Measurements from ENCODE around the gene CDC23.
"Not testable (repeated sequence)": the region's sequence is repeated elsewhere in the genome, so short reads cannot be mapped to it uniquely, and the experiment has no call there.

CDC23 gene

DNA sequence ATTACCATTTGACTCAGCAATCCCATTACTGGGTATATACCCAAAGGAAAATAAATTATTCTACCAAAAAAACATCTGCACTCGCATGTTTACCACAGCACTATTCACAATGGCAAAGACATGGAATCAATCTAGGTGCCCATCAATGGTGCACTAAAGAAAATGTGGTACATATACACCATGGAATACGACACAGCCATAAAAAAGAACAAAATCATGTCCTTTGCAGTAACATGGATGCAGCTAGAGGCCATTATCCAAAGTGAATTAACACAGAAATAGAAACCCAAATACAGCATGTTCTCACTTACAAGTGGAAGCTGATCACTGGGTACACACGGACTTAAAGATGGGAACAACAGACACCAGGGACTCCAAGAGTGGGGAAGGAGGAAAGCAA is 2.1 kb downstream of the CDC23 start:
- DNase-seq, result no peak

DNA sequence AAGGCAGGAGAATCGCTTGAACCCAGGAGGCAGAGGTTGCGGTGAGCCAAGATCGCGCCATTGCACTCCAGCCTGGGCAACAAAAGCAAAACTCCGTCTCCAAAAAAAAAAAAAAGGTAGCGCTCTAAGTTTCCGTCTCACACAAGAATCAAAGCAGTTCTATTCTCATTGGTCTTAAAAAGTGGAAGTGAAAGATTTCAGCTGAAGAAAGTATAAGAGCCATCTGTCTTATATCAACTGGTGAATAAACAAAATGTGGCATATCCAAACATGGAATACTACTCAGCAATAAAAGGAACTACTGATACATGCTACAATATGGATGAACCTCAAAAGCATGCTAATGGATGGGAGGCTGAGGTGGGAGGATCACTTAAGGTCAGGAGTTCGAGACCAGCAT is 19.3 kb downstream of the CDC23 start:
- DNase-seq, result not testable (repeated sequence)

- no peak for DNase-seq
These were observed 20.3 kb downstream of the CDC23 start for GRCh38 chr5:138192826-138193225.

DNA sequence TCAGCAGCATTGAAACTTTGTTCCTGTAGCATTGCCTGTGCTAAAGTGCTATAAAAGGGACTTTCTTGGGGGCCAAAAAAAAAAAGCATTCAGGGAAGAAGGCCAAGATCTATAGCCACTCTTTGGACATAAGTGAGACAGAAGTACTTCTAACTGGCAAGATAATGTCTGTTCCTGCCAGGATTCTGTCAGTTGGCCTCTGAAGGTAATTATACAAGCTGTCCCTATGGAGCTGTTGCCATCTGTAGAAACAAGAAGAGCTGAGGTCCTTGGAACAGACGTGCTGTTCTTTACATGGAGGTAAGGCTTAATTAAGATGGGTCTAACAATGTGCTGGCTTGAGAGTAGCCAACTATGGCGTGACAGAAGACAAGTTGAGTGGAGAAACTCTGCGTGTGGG is 24.5 kb downstream of the CDC23 start:
- no peak for DNase-seq

DNA sequence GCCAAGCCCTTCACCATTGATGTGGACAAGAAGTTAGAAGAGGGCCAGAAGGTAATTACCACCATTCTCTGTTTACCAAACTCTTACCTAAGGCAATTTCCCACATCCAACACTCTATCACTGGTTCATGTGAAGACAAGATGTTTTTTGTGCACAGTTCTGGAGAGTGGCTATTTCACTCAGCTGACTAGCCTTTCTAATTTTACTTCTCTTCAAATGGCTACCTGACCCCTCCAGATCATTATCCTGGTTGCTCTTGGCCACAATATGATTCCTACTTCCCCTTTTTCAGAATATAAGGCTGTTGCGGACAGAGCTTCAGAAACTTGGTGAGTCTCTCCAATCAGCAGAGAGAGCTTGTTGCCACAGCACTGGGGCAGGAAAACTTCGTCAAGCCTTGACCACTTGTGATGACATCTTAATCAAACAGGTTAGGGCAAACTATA is 27.1 kb downstream of the CDC23 start:
- DNase-seq, result no peak

DNA sequence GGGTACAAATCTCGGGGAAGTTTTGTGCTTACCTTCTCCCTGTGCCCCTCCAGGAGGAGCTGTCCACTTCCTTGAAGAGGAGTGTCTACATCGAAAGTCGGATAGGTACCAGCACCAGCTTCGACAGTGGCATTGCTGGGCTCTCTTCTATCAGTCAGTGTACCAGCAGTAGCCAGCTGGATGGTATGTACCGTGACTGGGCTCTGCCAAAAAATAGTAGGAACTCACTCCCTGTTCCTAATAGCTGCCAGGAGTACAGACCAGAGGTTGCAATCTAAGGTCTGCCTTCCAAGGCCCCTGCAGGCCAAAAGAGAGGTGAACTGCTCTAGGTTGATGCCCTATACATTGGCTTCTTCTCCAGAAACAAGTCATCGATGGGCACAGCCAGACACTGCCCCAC is 30.3 kb downstream of the CDC23 start:
- no peak for DNase-seq

GRCh38 chr5:138180841-138181240 is 32.3 kb downstream of the CDC23 start:
- no peak for DNase-seq

GRCh38 chr5:138180183-138180782 is 32.8 kb downstream of the CDC23 start:
- no peak for DNase-seq

DNA sequence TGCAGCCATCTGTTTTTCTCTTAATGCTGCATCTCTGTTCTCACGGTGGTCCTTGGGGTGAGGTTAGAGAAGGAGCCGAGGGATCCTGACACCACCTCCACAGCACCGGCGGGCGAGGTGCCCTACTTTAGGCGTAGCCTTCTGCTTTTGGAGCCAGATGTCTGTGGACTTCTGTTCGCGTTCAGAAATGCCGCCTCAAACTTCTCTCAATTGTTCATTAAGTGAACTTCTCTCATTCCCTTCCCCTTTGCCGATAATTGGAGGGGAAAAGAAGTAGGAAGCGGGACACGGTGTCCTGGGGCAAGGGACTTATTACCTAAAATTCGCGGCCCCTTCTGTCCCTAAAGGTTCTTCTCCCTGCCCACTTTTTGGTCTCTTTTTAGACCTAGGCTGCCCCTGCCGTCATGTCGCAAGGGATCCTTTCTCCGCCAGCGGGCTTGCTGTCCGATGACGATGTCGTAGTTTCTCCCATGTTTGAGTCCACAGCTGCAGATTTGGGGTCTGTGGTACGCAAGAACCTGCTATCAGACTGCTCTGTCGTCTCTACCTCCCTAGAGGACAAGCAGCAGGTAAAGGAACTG is 33.8 kb downstream of the CDC23 start:
- no peak for DNase-seq

DNA sequence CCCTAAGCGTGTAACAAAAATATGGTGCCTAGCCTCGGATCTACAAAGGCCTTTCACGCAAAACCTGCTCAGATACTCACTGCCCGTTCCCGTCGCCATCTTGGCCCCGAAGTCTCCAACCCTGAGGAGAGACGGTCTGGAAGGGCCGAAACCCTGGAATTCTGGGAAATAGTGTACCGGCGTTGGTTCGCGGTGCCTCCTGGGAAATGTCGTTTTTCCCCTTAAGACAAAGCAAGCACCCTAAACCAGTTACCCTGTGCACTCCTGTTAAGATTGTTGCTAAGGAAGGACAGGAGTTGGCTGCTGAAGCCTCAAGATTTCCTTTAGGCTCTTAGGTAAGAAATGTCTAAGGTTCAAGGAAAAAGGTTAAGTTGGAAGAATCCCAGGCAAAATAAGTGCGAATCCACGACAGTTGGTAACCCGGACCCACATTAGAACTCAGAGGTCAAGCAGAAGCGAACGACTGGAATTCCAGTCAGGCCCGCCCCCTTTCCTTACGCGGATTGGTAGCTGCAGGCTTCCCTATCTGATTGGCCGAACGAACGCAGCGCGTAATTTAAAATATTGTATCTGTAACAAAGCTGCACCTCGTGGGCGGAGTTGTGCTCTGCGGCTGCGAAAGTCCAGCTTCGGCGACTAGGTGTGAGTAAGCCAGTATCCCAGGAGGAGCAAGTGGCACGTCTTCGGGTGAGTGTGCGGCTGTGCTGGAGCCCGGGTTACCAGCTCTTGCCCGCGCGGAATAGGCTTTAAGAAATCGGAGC is 34.4 kb downstream of the CDC23 start, which contains the start of the genes BRD8 and KIF20A:
TSS of gene BRD8 (minus strand) at position 115 of the 761 bp plus-strand sequence. CDS start at position 99, 16 bp downstream.
TSS of gene KIF20A (plus strand) at position 597 of the 761 bp plus-strand sequence. CDS start 569 bp downstream, outside the sequence.
- DNase-seq, result peak; percentile 96

DNA sequence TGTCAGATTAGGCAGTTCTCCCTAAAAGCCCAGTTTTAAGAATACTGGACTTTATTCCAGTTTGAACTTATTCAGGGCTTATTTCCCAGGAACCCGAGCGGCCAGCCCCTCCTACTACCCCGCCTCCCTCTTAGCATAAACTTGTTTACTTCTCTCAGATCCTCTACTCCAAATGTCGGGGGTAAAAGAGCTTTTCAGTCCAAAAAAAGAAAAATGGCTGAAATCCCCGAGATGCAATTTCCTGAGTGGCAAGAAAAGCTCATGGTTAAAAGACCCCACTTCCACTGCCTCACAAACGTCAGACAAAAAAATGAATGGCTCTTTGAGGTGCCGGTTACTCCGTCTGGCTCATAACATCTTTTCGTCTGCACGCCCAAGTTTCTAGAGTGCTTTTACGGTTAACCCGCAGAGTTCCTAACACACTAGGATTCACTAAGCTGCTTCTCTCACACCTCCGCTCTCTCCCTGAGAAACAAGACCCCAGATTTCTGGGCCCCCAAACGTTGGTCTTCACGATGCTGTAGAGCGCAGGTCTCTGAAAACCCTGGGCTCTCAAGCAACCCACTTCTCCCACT is 35.1 kb downstream of the CDC23 start:
- no peak for DNase-seq

GRCh38 chr5:138170299-138170698 is 42.8 kb downstream of the CDC23 start:
- no peak for DNase-seq

- DNase-seq, result no peak
These were observed 44.0 kb downstream of the CDC23 start for GRCh38 chr5:138169124-138169523.

DNA sequence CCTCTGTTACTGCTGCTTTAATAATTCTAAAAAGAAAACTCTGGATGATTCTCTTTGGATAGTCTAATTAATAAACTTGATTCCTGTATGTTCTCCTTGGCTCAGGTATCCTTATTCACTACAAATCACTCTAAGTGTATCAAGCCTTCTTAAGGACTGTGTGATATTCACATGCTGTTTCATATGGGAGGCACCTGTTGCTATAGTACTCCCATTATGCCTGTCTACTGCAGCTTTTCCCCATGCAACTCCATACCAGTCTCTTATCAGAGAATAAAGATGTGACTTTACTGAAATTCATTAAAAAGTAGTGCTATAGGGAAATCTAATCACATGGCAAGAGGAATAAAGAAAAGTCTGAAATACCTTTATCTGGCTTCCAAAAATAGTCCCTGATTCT is 49.4 kb downstream of the CDC23 start:
- no peak for DNase-seq

DNA sequence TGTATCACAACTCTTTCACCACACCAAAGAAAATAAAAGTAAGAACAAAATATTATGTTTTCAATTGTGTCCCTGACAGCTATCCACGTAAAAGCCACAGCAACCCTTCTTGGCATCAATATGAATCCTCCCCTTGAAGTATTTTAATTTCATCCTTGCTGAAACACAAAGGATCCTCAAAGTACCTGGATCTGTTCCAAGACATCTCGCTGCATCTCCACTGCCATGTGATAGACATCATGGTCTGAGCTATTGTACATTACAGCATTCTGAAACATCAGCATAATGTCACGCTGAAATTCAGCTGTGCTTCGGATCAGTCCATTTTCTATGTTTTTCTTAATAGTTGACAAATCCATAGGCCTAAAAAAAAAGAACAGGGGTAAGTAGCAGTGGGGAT is 52.4 kb downstream of the CDC23 start:
- no peak for DNase-seq

DNA sequence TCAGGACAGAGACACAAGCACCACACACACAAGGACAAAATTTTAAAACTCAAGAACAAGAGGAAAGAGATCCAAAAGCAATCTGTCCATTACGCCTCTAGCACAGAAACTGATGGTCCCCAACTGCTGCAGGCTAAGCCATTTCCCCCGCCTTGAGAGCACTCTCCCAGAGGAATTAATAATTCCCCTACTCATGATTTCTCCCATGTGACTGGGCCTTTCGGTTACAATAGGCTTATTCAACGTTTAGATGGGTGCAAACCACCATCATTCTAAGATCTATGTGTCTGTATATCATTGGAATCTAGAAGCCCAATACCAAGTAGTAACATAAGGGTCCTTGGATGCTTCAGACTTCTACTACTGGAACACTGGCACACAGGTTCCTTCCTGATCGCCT is 53.5 kb downstream of the CDC23 start:
- DNase-seq, result no peak

DNA sequence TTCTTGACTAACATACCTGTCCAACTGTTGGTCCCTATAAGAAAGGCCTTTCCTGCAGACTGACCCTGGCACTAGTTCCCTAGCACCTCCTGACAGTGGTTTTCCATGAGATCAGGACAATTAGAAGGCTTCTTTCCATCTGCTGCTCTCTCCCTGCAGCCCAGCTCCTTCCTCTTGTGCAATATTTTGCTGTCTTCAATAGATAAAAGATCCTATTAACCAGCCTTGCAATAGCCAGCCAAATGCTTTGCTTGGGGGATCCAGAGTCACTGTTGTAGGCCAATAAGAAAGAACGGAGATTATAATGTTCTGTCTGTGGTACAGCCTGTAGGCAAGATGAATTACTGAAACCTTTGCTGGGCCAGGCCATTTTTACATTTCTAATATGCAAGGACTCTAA is 55.5 kb downstream of the CDC23 start:
- no peak for DNase-seq

DNA sequence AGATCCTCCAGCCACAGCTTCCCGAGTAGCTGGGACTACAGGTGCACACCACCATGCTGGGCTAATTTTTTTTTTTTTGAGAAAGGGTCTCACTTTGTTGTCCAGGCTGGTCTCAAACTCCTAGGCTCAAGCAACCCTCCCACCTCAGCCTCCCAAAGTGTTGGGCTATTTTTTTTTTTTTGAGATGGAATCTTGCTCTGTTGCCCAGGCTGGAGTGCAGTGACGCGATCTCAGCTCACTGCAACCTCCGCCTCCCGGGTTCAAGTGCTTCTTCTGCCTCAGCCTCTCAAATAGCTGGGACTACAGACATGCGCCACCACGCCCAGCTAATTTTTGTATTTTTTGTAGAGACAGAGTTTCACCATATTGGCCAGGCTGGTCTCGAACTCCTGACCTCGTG is 57.1 kb downstream of the CDC23 start:
- not testable (repeated sequence) for DNase-seq

DNA sequence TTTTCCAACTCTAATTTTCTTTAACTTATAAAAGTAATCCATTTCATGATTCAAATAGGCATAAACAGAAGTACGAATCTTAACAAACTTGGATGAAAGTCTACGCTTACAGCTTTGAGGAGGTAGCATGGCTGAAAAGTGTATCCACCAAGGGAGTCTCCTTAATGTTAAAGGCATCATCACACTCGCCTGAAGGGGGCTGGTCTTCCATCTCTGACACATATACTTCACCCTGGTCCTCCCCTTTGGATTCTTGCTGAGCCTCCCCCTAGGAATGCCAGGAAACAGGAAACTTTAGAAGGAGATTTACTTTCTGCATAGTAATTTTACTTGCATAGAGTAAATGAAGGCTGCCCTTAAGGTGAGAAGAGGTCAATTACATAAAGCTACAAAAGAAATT is 63.6 kb downstream of the CDC23 start:
- DNase-seq, result no peak

DNA sequence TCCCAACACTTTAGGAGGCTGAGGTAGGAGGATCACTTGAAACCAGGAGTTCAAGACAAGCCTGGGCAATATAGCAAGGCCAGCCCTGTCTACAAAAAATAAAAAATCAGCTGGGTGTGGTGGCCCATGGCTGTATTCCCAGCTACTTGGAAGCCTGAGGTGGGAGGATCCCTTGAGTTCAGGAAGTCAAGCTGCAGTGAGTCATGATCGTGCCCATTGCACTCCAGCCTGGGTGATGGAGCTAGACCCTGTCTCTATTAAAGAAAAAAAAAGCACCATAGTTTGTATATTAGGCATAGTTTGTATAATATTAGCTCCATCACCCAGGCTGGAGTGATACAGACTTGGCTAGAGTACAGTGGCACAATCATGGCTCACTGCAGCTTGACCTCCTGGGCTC is 64.3 kb downstream of the CDC23 start:
- DNase-seq, result no peak

- DNase-seq, result not testable (repeated sequence)
These were observed 69.5 kb downstream of the CDC23 start for GRCh38 chr5:138143578-138143977.

DNA sequence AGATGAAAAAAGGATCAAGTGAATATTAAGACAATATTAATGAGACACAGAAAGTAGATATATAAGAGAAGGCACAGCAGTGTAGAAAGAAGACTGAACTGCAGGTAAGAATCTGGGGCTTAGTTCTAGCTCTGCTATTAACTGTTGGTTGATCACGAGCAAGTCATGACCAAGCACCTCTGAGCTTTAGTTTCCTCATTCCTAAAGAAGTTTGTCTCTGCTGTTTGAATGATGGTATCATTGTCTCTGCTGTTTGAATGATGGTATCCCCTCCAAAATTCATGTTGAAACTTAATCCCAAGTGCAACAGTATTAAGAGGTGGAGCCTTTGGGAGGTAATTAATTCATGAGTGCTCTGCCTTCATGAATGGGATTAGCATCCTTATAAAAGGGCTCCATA is 71.4 kb downstream of the CDC23 start:
- no peak for DNase-seq

DNA sequence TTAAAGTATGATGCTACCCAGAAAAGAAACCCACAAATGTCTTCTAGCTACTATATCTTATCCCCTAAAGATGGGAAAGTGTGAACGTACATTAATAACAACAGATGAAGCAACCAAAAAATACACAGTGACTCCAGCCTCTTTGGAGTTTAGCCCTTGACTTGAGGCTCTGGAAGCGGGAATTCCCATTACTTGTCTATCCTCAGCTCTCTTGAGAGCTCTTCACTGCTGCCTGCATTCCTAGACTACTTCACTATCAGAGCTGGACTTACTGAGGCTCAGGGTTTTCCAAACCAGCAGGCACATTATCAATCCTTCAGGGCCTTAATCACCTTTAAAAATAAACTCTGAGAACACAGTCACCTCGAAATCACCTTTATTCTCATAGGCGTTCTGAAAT is 72.9 kb downstream of the CDC23 start:
- DNase-seq, result no peak

DNA sequence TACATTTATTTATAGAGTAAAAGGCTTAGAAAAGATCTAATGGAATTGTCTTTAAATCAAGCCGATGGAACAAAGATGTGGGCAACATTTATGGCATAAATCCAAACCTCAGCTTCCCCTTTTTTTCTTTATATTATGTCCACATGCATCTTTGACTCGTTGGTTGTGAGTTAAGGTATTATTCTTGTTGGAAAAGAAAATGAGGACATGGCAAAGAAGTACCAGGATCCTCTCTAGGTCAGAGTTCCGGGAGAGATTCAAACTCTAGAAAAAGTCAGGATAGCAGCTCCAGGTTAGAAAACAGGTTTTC is 73.4 kb downstream of the CDC23 start:
- DNase-seq, result no peak

Data from NCI-H1048 (cell line).